ENCODE results near the gene OR52B2.
"Not testable (repeated sequence)": the region's sequence is repeated elsewhere in the genome, so short reads cannot be mapped to it uniquely, and the experiment has no call there.

The OR52B2 gene

DNA sequence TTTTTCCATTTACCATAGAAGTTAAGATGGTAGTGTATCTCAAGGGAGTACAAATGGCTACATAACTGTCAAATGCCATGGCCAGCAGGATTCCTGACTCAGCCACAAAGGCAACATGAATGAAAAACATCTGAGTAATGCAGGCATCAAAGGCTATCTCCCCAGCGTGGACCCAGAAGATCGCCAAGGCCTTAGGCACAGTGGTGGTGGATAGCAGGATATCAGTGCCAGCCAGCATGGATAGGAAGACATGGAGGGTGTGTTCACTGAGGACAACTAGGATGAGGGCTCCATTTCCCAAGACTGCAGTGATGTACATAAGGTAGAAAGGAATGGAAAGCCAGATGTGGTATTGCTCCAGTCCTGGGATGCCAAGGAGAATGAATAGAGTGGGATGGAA, 18.0 kb downstream of the OR52B2 start:
- DNase-seq (ENCODE audit: low spot score), result no peak

DNA sequence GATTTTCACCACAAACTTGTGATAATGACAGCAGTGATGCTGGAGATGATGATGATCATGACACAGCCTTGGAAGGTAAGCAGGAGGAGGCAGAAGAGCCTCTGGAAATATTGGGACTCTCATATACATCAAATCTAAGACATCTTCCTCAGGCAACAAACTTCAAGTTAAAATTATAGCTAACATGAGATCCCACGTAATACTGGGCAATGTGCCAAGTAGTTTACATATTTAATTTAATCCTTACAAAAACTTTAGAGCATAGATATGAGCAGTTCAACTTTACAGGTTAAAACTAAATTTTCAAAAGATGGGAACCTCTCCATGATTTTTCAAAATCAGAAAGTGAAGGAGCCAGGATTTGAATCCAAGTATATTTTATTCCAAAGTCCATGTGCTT, 19.0 kb downstream of the OR52B2 start:
- DNase-seq (ENCODE audit: low spot score), result no peak

DNA sequence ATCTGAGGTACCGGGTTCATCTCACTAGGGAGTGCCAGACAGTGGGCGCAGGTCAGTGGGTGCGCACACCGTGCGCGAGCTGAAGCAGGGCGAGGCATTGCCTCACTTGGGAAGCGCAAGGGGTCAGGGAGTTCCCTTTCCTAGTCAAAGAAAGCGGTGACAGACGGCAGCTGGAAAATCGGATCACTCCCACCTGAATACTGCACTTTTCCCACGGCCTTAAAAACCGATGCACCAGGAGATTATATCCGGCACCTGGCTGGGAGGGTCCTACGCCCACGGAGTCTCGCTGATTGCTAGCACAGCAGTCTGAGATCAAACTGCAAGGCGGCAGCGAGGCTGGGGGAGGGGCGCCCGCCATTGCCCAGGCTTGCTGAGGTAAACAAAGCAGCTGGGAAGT, 26.4 kb downstream of the OR52B2 start:
- not testable (repeated sequence) for DNase-seq (ENCODE audit: low spot score)

DNA sequence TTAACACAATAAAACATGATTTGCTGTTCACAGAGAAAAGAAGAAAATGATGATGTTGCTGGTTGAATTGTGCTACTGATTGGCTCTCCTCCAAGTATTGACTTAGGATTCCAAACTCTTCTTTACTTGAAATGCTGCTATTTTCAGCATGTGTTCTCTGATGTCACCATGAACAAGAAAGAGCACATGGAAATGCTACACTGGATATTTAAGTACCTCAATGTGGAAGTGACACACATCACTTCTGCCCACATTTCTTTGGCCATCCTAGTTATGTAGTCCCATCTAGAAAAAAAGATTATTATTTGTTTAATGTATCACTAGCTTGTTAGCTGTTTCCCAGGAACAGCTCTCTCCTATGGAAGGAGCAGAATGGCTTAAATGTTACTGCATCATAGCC, 27.2 kb downstream of the OR52B2 start:
- no peak for DNase-seq (ENCODE audit: low spot score)

DNA sequence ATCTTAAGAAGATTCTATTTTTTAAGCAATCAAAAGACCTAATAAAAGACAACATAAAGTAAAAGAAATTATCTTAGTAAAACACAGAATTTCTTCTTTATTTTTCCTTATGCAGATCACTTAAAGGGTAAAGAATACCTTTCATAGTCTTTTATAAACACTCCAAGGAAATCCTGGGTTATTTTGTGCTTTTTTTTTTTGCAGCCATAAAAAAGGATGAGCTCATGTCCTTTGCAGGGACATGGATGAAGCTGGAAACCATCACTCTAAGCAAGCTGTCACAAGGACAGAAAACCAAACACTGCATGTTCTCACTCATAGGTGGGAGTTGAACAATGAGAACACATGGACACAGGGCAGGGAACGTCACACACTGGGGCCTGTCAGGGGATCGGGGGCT, 34.2 kb downstream of the OR52B2 start:
- DNase-seq (ENCODE audit: low spot score), result not testable (repeated sequence)

DNA sequence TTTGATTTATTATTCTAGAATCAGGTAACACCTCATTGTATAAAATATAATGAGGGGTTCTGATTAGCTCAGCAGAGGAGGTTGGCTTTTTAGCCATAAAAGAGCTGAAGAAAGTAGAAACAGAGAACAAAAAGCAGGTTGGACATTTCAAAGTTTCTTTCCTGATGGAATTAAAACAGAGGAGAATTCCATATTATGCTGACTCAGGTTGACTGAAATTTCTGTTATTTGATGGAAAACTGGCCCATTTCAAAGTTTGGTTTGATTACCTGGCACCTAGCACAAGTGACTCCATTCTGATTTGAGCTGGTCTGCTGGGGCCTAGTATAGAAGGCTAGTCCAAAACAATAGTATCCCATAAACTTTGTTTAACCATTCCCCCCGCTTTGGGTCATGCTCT, 37.7 kb downstream of the OR52B2 start:
- no peak for DNase-seq (ENCODE audit: low spot score)

DNA sequence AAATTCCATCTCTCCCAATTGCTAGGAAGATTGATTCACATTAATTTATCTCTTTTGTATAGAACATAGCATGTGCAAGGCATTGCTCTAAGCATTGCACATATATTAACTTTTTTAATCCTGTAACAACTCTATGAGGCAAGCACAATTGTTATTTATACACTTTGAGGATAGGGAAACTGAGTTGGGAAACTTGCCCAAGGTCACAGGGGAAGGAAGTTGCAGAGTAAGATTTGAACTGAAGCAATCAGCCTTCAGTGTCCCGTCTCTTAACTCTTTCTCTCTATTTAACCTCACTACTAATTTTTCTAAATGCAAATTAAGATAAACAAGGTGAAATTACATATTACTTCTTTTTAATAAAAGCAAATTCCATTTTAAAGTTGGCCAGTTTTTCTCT, 40.5 kb downstream of the OR52B2 start:
- DNase-seq (ENCODE audit: low spot score), result no peak

DNA sequence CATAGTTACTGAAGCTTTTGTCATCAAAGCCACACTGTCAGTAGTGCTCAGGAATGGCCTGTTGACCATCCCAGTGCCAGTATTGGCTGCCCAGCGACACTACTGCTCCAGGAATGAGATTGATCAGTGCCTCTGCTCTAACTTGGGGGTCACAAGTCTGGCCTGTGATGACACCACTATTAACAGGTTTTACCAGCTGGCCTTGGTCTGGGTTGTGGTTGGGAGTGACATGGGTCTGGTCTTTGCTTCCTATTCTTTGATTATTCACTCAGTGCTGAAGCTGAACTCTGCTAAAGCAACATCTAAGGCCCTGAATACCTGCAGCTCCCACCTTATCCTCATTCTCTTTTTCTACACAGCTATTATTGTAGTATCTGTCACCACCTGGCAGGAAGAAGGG, 41.1 kb downstream of the OR52B2 start:
- DNase-seq (ENCODE audit: low spot score), result no peak

DNA sequence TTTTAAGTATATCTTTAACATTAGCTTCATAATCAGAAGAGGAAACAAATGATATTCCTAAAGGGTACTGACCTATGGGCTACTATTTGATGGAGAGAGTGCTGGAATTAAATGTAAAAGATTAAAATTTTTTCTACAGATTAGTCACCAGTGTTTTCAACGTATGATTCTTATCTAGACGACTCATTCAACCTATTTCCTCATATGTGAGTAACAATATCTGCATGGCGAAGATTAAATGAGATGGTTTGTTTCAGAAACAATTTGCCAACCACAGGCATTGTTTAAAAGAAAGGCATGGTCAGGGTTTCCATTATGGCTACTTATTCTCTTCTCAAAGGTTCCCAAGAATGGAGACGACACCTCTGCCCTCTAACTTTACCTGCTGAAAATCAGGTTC, 42.2 kb downstream of the OR52B2 start:
- DNase-seq (ENCODE audit: low spot score), result no peak

DNA sequence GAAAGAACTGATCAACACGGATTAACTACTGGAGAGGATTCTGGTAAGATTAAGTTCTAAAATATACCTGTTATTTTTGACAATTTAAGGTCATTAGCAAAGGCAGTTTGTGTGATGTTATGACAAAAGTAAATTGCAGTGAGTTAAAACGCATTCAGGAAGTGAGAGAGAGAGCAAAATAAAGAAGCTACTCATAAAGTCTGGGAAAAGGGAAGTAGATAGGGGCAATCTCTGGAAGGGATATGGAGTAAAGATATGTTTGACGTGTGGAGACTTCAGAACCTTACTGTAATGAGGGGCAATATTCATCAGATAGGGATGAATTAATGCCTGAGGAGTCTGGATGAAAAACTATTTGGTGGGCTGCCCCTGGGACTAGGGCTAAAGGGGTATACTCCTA, 45.9 kb downstream of the OR52B2 start:
- DNase-seq (ENCODE audit: low spot score), result no peak

Measured in activated CD4-positive, alpha-beta T cell treated with anti-CD3 and anti-CD28 coated beads, Interleukin-2, Interleukin-4, amounts not matched to agents 100 ng/mL and 50 ng/mL, durations not matched to agents 16 hours and 8 hours (primary cell).